Sigmoid colon (tissue), 4 donors: ENCODE data around the gene USP4.

Experiments
- CTCF ChIP-seq, 4 experiments: fragments of 450-650 bp in 3 of 4; fragments of 200-600 bp in 1 of 4; IDR thresholded peaks; one replicate each; pipeline ENCODE4 v1.5.1; 2016 to 2019; ENCODE audit warnings: antibody characterized with exemption in 4 of 4, mild to moderate bottlenecking in 3 of 4, moderate library complexity in 2 of 4
- EP300 ChIP-seq, 4 donors: sonication (generic); formaldehyde crosslinking; IDR thresholded peaks; one replicate each; pipeline ENCODE4 v1.6.1; 2017; ENCODE audit warnings: antibody characterized with exemption in 4 of 4
- POLR2A ChIP-seq, 2 donors: fragments of 450-650 bp; IDR thresholded peaks; one replicate each; pipeline ENCODE4 v1.6.1; 2016; ENCODE audit warnings: antibody characterized with exemption in 2 of 2, mild to moderate bottlenecking in 2 of 2, moderate library complexity in 2 of 2
- POLR2AphosphoS5 ChIP-seq, 4 donors: sonication (generic); formaldehyde crosslinking; IDR thresholded peaks; one replicate each; pipeline ENCODE4 v1.6.1; 2017; ENCODE audit warnings: antibody characterized with exemption in 4 of 4

GRCh38 chr3:49294343-49294742 is 45.5 kb downstream of the USP4 start:
- TF ChIP-seq CTCF (IDR thresholded peaks at IDR 0.05) (no peak), EP300 (IDR thresholded peaks at IDR 0.05) (no peak), POLR2AphosphoS5 (IDR thresholded peaks at IDR 0.05) (no peak), POLR2A (IDR thresholded peaks at IDR 0.05) (no peak)
